ENCODE measurements around the gene EIF4H.

- TF ChIP-seq CTCF (IDR thresholded peaks at IDR 0.05; ENCODE audit: low read length) (peak; percentile 82), EZH2 (IDR thresholded peaks at IDR 0.05; ENCODE audit: borderline replicate concordance, low read length) (no peak)
Measured at GRCh38 chr7:74202841-74203556, 28.8 kb downstream of the EIF4H start.

All from OCI-LY1 (cell line).